Panc1 (cell line): Measurements from ENCODE around the gene PKP1. TPM values are rescaled to one million over a fixed set of nuclear protein-coding genes. Genes with fewer than 3 reads are reported as not detected.

ENCODE experiments used
- ATAC-seq: fragments of 200-7000 bp; cut with Tn5 transposase; 2 replicates; pipeline ENCODE4 v1.9.1; 2020; ENCODE audit warnings: mild to moderate bottlenecking, moderate library complexity
- BruUV-seq: library from RNA; stranded (reverse); fragments of 400-500 nt; replicated peaks from 2 replicates; lab custom pipeline; 2021; lab: Mats Ljungman, UMichigan
- CTCF ChIA-PET: fragments of 300-600 bp; sonication (Branson Sonifier 250); formaldehyde crosslinking; loops from one replicate; lab custom pipeline; 2022; ENCODE audit warnings: antibody characterized with exemption; lab: Charles Lee
- POLR2A ChIA-PET: fragments of 300-600 bp; sonication (Branson Sonifier 250); formaldehyde crosslinking; loops from one replicate; lab custom pipeline; 2022; ENCODE audit warnings: antibody characterized with exemption; lab: Charles Lee
- DNase-seq: peaks from one replicate; pipeline ENCODE4 v3.0.0-alpha.2; 2010; ENCODE audit warnings: low read depth, low spot score
- H3K27ac ChIP-seq: 2 replicates; pipeline ENCODE4 v1.5.1; 2011; ENCODE audit warnings: mild to moderate bottlenecking, low read length, inconsistent platforms
- H3K27me3 ChIP-seq: fragments of 200-500 bp; sonication (Bioruptor generic); 2 replicates; pipeline ENCODE4 v1.6.0; 2014; ENCODE audit warnings: low read length, inconsistent platforms; ENCODE audit not compliant: control insufficient read depth, insufficient read depth
- H3K36me3 ChIP-seq: fragments of 200-500 bp; sonication (Bioruptor generic); 2 replicates; pipeline ENCODE4 v1.5.1; 2014; ENCODE audit warnings: inconsistent platforms, mild to moderate bottlenecking, low read length, moderate library complexity; ENCODE audit not compliant: control insufficient read depth, insufficient read depth
- H3K4me1 ChIP-seq: 2 replicates; pipeline ENCODE4 v1.5.1; 2011; ENCODE audit warnings: inconsistent platforms, mild to moderate bottlenecking, low read length, moderate library complexity; ENCODE audit not compliant: control insufficient read depth, insufficient read depth
- H3K4me3 ChIP-seq, 2 experiments: 2 replicates each; pipeline ENCODE4 v1.5.1; 2011 to 2012; ENCODE audit warnings: low read depth in 2 of 2, low read length in 2 of 2, mild to moderate bottlenecking in 2 of 2, inconsistent platforms in 1 of 2, moderate library complexity in 1 of 2
- H3K9me3 ChIP-seq: fragments of 200-500 bp; sonication (Bioruptor generic); 2 replicates; pipeline ENCODE4 v1.5.1; 2014; ENCODE audit warnings: low read depth, mild to moderate bottlenecking, inconsistent platforms, low read length, moderate library complexity; ENCODE audit not compliant: control insufficient read depth, insufficient read depth
- POLR2AphosphoS5 ChIP-seq: IDR thresholded peaks from 2 replicates; pipeline ENCODE4 v1.6.1; 2012; ENCODE audit warnings: mild to moderate bottlenecking, low read depth, low read length, moderate library complexity
- SIN3A ChIP-seq: IDR thresholded peaks from 2 replicates; pipeline ENCODE4 v1.6.1; 2012; ENCODE audit warnings: low read depth, mild to moderate bottlenecking, low read length, moderate library complexity, borderline replicate concordance; ENCODE audit not compliant: insufficient read depth
- TCF7L2 ChIP-seq: IDR thresholded peaks from 2 replicates; pipeline ENCODE4 v1.6.1; 2011; ENCODE audit warnings: mild to moderate bottlenecking, low read depth, low read length, inconsistent platforms
- in situ Hi-C: cut with HindIII; loops from 2 replicates; pipeline ENCODE4 v1.10.0; 2016; ENCODE audit warnings: low sequenced_read_pairs, low pct_unique_long_range_greater_than_20kb
- intact Hi-C: fragments of 100-400 bp; cut with micrococcal nuclease; formaldehyde crosslinking; loops from one replicate; pipeline ENCODE4 v1.10.0; 2022; ENCODE audit not compliant: unreplicated experiment
- total RNA-seq: library from RNA; stranded (reverse); gene quantifications from one replicate; pipeline ENCODE4 v1.2.1, GENCODE V29; 2021; ENCODE audit not compliant: unreplicated experiment
- TF ChIP-seq, protein P1 (sequence below): fragments of 450-650 bp; IDR thresholded peaks from 2 replicates; pipeline ENCODE4 v1.5.1; 2017; ENCODE audit warnings: mild to moderate bottlenecking
- TF ChIP-seq, protein P2 (sequence below), 2 experiments: IDR thresholded peaks; 2 replicates each; pipeline ENCODE4 v1.6.1; 2011 to 2012; ENCODE audit warnings: low read depth in 2 of 2, control low read depth in 1 of 2, low read length in 1 of 2, mild to moderate bottlenecking in 1 of 2, moderate library complexity in 1 of 2; ENCODE audit not compliant: insufficient read depth in 1 of 2

The PKP1 gene
- total RNA-seq, 1 experiment from 2014 or later, result 0.44 TPM

DNA sequence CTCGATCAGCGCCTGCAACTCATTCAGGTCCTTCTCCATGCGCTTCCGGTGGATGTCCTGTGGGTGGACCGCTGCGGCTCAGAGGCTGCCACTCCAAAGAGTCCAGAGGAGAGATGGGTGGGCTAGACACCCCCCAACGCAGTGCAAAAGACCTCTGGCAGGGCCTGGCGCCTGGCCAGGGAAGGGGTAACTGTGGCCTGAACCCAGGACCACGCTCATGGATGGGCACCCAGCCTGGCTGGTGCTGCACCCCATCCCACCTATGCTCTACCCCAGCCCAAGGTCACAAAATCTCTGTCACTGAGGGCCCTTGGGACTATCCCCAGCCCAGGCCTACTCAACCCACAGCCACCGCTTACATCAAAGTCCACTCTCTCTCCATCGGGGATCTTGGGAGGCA, 81.9 kb downstream of the PKP1 start:
- Histone ChIP-seq H3K9me3 (no peaks in the 10 kb centered on the region), H3K27ac (no peak overlapping the region), H3K27me3 (peaks cover 7% of the 10 kb centered on the region; the same call in 1 of the 2 replicates), H3K4me3 (no peak overlapping the region), H3K4me1 (no peaks in the 10 kb centered on the region), H3K36me3 (no peaks in the 10 kb centered on the region)
- ChIA-PET CTCF (interaction anchor here (0.6 kb wide), 1 partner anchor 792 kb away, joined by 7 read pairs; no protein-coding TSS in a partner anchor), POLR2A (no interaction called here)
- BruUV-seq, result no TSS peak
- ATAC-seq (no peak), DNase-seq (no peak)
- intact Hi-C loops (no loop called here), in situ Hi-C loops (no loop called here)
- TF ChIP-seq, protein P1, sequence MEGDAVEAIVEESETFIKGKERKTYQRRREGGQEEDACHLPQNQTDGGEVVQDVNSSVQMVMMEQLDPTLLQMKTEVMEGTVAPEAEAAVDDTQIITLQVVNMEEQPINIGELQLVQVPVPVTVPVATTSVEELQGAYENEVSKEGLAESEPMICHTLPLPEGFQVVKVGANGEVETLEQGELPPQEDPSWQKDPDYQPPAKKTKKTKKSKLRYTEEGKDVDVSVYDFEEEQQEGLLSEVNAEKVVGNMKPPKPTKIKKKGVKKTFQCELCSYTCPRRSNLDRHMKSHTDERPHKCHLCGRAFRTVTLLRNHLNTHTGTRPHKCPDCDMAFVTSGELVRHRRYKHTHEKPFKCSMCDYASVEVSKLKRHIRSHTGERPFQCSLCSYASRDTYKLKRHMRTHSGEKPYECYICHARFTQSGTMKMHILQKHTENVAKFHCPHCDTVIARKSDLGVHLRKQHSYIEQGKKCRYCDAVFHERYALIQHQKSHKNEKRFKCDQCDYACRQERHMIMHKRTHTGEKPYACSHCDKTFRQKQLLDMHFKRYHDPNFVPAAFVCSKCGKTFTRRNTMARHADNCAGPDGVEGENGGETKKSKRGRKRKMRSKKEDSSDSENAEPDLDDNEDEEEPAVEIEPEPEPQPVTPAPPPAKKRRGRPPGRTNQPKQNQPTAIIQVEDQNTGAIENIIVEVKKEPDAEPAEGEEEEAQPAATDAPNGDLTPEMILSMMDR, result no peak
- TF ChIP-seq SIN3A (no peak), POLR2AphosphoS5 (no peak), TCF7L2 (no peak)
- TF ChIP-seq, protein P2, sequence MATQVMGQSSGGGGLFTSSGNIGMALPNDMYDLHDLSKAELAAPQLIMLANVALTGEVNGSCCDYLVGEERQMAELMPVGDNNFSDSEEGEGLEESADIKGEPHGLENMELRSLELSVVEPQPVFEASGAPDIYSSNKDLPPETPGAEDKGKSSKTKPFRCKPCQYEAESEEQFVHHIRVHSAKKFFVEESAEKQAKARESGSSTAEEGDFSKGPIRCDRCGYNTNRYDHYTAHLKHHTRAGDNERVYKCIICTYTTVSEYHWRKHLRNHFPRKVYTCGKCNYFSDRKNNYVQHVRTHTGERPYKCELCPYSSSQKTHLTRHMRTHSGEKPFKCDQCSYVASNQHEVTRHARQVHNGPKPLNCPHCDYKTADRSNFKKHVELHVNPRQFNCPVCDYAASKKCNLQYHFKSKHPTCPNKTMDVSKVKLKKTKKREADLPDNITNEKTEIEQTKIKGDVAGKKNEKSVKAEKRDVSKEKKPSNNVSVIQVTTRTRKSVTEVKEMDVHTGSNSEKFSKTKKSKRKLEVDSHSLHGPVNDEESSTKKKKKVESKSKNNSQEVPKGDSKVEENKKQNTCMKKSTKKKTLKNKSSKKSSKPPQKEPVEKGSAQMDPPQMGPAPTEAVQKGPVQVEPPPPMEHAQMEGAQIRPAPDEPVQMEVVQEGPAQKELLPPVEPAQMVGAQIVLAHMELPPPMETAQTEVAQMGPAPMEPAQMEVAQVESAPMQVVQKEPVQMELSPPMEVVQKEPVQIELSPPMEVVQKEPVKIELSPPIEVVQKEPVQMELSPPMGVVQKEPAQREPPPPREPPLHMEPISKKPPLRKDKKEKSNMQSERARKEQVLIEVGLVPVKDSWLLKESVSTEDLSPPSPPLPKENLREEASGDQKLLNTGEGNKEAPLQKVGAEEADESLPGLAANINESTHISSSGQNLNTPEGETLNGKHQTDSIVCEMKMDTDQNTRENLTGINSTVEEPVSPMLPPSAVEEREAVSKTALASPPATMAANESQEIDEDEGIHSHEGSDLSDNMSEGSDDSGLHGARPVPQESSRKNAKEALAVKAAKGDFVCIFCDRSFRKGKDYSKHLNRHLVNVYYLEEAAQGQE (IDR thresholded peaks at IDR 0.05; ENCODE audit: insufficient read depth in 1 of 2, low read depth in 2 of 2, low read length in 1 of 2), result no peak

DNA sequence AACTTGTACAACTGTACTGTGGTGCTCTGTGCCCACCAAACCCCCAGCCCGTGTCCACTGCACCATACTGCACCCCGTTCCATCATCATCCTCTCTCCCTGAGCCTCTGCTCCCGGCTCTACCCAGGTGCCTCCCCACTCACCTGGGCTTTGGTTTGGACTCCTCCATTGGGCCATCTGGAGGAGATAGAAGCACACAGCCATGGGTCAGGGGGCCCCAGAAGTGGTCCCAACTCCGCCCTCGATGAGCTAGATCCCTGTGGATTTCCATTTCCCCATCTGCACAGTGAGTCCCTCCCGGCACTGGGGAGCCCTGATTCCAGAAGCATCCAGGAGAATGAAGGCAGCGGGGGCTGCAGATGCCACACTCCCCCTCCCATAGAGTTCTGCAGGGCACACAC, 83.4 kb downstream of the PKP1 start:
- in situ Hi-C loops (no loop called here), intact Hi-C loops (no loop called here)
- Histone ChIP-seq H3K4me1 (no peaks in the 10 kb centered on the region), H3K36me3 (no peaks in the 10 kb centered on the region), H3K9me3 (no peaks in the 10 kb centered on the region), H3K27me3 (peaks cover 11% of the 10 kb centered on the region; the same call in 1 of the 2 replicates), H3K27ac (no peak overlapping the region), H3K4me3 (no peak overlapping the region)
- DNase-seq (no peak), ATAC-seq (no peak)
- POLR2A ChIA-PET, result no interaction called here
- CTCF ChIA-PET, result no interaction called here
- BruUV-seq, result no TSS peak
- TF ChIP-seq SIN3A (no peak), POLR2AphosphoS5 (no peak), TCF7L2 (no peak)
- TF ChIP-seq, protein P2 (IDR thresholded peaks at IDR 0.05; ENCODE audit: insufficient read depth in 1 of 2, low read depth in 2 of 2, low read length in 1 of 2), result no peak
- TF ChIP-seq, protein P1, result no peak
